Measurements from ENCODE around the gene CLEC11A.

CLEC11A gene

DNA sequence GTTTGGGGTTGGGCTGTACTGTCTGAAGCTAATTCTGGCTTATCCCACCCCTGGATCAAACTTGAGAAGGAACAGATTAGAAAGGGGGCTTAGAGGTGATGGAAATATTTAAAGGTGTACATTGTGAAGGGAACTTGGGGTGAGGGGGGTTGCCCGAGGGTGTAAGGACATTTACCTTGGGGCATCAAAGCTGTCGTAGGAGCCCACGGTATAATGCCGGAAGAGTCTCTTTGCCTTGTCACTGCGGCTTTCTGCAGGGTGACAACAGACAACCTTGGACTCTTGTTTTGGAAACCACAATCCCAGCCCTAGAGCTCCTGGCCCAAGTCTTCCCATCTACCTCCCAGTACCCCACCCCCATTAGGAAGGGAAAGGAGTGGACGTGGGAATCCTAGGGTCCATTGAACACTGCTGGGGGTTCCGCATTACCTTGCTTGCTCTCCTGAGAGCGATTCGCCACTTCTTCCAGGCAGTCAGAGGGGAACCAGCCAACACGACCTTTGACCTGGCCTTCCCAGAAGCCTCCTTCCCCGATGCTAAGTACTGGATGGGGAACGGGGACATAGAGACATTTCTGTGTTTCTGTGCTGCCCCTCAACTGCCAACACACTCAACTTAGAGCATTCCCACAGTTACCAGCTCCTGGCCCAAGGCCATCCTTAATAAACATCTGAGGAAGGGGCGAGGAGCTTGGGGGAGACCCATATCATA, 25.6 kb upstream of the CLEC11A start:
- Histone ChIP-seq H3K27me3 (ENCODE audit: control insufficient read depth, low read length) (no peaks in the 10 kb centered on the region), H3K36me3 (ENCODE audit: control insufficient read depth, low read length) (no peaks in the 10 kb centered on the region), H3K9me3 (ENCODE audit: control insufficient read depth, insufficient read depth, low read length) (no peaks in the 10 kb centered on the region), H4K20me1 (ENCODE audit: control insufficient read depth, insufficient read depth, low read depth, low read length) (no peaks in the 10 kb centered on the region), H3K4me2 (ENCODE audit: low read length) (no peak overlapping the region), H3K27ac (ENCODE audit: low read depth, low read length) (no peak overlapping the region), H3K4me3 (ENCODE audit: low read length) (no peak overlapping the region), H3K4me1 (ENCODE audit: control insufficient read depth, low read length) (no peaks in the 10 kb centered on the region), H3F3A (ENCODE audit: control insufficient read depth, insufficient read depth) (no peaks in the 10 kb centered on the region), H3K9me2 (replicated peaks; ENCODE audit: control insufficient read depth, low read length) (no peaks in the 10 kb centered on the region), H3K79me2 (ENCODE audit: control insufficient read depth, low read length) (no peaks in the 10 kb centered on the region)
- TF ChIP-seq EZH2phosphoT487 (IDR thresholded peaks at IDR 0.05; ENCODE audit: borderline replicate concordance, low read length) = no peak
- no peak for TF ChIP-seq CTCF (IDR thresholded peaks at IDR 0.05; ENCODE audit: low read depth, low read length, poor library complexity, severe bottlenecking)

- Histone ChIP-seq H3K27me3 (ENCODE audit: control insufficient read depth, low read length) (no peaks in the 10 kb centered on the region), H3K4me2 (ENCODE audit: low read length) (no peak overlapping the region), H3K4me3 (ENCODE audit: low read length) (no peak overlapping the region), H3K9me3 (ENCODE audit: control insufficient read depth, insufficient read depth, low read length) (no peaks in the 10 kb centered on the region), H3K4me1 (ENCODE audit: control insufficient read depth, low read length) (no peaks in the 10 kb centered on the region), H3F3A (ENCODE audit: control insufficient read depth, insufficient read depth) (no peaks in the 10 kb centered on the region), H3K79me2 (ENCODE audit: control insufficient read depth, low read length) (no peaks in the 10 kb centered on the region), H3K27ac (ENCODE audit: low read depth, low read length) (no peak overlapping the region), H4K20me1 (ENCODE audit: control insufficient read depth, insufficient read depth, low read depth, low read length) (no peaks in the 10 kb centered on the region), H3K9me2 (replicated peaks; ENCODE audit: control insufficient read depth, low read length) (no peaks in the 10 kb centered on the region), H3K36me3 (ENCODE audit: control insufficient read depth, low read length) (no peaks in the 10 kb centered on the region)
- TF ChIP-seq CTCF (IDR thresholded peaks at IDR 0.05; ENCODE audit: low read depth, low read length, poor library complexity, severe bottlenecking) = no peak
Measured at GRCh38 chr19:50701367-50701985, 21.7 kb upstream of the CLEC11A start.

DNA sequence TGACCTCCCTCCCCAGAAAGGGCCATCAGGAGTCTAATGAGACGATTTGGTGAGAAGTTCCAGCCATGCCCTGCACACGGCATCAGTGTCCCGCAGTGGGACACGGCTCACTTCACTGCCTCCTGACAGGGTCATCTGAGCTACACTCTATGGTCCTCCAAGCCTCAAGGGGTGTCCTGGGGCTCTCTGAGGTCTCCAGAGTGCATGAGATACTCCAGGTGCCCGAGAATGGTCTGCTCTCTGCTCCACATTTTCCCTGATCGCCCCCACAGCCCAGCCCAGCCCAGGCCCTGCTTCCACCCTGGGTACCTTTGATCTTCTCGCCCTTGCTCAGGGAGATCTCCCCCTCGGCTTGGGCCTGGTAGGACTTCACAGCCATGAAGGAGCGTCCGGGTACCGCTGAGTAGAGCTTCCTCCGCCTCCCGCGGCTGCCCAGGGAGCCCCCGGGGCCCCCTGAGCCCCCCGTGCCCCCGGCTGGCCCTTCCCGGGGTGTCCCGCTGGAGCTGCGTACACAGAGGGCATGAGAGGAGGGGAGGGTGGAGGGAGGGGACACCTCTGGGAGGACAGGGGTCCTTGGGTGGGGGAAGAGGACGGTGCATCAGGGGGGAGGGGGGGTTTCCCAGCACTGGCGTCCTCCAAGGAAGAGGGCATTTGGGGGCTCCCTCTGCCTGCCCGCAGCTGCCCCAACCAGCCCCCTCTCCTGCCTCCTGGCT, 20.9 kb upstream of the CLEC11A start:
- no peak overlapping the region for H3K27ac ChIP-seq (ENCODE audit: low read depth, low read length)
- no peak overlapping the region for H3K4me2 ChIP-seq (ENCODE audit: low read length)
- no peaks in the 10 kb centered on the region for H3F3A ChIP-seq (ENCODE audit: control insufficient read depth, insufficient read depth)
- no peaks in the 10 kb centered on the region for H3K79me2 ChIP-seq (ENCODE audit: control insufficient read depth, low read length)
- H4K20me1 ChIP-seq (ENCODE audit: control insufficient read depth, insufficient read depth, low read depth, low read length) = no peaks in the 10 kb centered on the region
- no peaks in the 10 kb centered on the region for H3K4me1 ChIP-seq (ENCODE audit: control insufficient read depth, low read length)
- H3K9me3 ChIP-seq (ENCODE audit: control insufficient read depth, insufficient read depth, low read length) = no peaks in the 10 kb centered on the region
- TF ChIP-seq CTCF (IDR thresholded peaks at IDR 0.05; ENCODE audit: low read depth, low read length, poor library complexity, severe bottlenecking) (no peak), EZH2phosphoT487 (IDR thresholded peaks at IDR 0.05; ENCODE audit: borderline replicate concordance, low read length) (no peak)
- H3K4me3 ChIP-seq (ENCODE audit: low read length) = no peak overlapping the region
- no peaks in the 10 kb centered on the region for H3K27me3 ChIP-seq (ENCODE audit: control insufficient read depth, low read length)
- H3K9me2 ChIP-seq (replicated peaks; ENCODE audit: control insufficient read depth, low read length) = no peaks in the 10 kb centered on the region
- H3K36me3 ChIP-seq (ENCODE audit: control insufficient read depth, low read length) = no peaks in the 10 kb centered on the region
